HG03342 (cell line): ENCODE measurements around the gene PROK1.
"Not testable (repeated sequence)": the region's sequence is repeated elsewhere in the genome, so short reads cannot be mapped to it uniquely, and the experiment has no call there.

Experiments
- ATAC-seq: cut with Tn5 transposase; IDR thresholded peaks from one replicate; pipeline ENCODE4 v1.9.1; 2021; ENCODE audit warnings: mild to moderate bottlenecking, moderate library complexity; ENCODE audit not compliant: unreplicated experiment

The PROK1 gene

DNA sequence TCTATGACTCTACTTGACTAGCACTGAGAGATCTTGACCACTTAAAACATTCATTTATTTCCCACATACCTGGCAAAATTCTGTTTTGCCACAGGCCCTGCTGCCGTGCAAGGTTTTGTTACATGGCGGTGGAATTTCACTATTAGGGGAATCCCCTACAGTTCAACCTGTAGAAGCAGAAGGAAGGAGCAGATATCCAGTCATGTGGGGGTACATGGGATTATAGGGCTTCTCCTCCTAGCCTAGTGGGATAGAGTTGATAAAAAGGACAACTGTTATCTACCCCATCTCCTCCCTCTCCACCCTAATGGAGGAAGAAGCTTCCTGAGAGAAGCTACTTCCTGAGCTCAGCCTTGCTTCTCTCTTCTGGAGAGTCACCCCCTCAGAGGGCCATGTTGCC is 17.7 kb upstream of the PROK1 start:
- no peak for ATAC-seq

DNA sequence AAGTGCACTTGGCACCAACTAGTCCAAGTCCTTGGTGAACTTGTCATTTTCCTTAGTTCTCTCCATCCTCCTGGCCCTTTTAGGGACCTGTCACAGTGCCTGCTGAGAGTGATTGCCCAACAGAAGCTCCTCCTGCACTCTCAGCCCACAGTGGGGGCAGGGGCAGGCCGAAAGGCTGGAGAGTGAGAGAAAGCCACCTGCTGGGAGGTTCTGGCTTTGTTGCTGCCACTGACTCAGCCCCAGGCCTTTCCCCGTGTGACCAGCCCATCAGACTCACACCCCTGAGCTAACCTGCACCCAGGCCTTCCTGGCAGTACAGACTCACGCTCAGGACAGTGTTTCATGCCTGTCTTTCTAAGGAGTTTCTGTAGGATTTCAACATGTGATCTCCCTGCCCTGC is 17.1 kb upstream of the PROK1 start:
- ATAC-seq, result no peak

DNA sequence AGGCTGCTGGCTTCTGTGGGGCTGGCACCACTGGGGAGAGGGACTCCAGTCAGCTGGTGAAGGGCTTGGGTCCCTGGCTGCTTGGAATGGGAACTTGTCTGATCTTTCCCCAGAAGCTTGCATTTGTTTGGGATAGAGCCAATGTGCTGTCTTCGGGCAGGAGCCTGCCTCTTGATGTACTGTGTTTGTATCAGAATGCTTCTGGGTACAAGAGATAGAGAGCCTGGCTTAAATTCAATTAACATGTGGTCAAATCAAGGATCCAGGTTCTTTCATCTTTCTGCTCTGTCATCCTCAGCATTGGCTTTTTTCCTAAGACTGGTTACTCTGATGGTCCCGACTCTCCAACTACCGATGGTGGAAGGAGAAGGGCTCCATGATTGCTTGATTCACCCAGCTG is 16.0 kb upstream of the PROK1 start:
- no peak for ATAC-seq

DNA sequence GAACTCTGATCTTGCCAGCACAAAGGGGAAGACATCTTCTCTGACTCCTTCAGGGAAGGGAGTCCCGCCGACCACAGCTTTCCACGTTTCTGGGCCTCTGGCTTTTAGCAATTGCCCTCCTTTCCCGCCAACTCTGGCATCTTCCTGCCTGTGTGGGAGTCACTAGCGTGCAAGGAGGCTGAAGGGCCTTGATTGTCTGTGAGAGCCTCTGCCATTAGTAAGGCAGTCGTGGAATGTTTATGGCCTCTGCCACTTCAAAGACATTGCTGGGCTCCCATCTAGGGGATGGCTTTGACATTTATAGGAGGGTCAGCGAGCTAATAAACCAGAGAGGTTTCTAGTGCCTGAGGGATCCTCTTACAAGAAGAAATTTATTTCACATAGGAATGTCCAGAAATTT is 14.3 kb upstream of the PROK1 start:
- no peak for ATAC-seq

DNA sequence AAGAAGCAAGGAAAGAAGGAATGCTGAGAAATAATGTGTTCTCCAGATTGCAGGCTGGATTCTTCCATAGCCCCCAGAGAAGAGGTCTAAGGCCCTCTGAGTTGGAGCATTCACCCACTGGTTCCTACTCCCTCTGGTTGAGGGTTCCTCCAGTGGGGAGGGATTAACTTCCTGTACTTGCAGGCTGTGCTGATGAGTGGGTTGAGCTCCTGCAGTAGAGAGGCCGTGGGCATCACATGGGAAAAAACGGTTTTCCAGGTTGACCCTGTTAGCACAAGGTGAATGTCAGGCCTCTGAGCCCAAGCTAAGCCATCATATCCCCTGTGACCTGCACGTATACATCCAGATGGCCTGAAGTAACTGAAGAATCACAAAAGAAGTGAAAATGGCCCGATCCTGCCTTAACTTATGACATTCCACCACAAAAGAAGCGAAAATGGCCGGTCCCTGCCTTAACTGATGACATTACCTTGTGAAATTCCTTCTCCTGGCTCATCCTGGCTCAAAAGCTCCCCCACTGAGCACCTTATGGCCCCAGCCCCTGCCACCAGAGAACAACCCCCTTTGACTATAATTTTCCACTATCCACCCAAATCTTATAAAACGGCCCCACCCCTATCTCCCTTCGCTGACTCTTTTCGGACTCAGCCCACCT is 13.2 kb upstream of the PROK1 start:
- not testable (repeated sequence) for ATAC-seq

DNA sequence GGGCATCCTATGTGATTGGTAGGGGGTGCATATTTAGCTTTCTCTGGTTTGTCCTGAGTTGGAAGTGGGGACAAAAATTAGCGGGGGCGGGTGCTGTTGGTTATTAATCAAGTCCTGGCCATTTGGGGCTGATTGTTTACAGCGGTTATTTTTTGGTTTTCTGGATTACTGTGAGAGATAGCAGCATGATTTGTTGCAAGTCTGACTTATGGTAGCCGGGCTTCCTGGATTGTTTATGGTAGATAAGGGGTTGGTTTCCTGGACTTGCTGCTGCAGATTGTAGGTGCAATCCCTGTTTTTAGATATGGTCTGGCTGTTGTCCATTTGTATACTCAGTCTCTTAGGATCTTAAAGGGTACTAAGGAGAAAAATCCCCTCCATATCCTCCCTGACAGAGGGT is 12.1 kb upstream of the PROK1 start:
- no peak for ATAC-seq

DNA sequence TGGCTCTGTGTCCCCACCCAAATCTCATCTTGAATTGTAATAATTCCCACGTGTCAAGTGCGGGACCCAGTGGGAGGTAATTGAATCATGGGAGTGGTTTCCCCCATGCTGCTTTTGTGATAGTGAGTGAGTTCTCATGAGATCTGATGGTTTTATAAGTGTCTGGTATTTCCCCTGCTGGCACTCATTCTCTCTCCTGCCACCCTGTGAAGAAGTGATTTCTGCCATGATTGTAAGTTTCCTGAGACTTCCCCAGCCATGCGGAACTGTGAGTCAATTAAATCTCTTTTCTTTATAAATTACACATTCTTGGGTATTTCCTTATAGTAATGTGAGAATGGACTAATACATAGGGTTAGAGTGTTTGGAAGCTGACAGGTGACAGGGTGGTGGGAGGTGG is 11.1 kb upstream of the PROK1 start:
- not testable (repeated sequence) for ATAC-seq

DNA sequence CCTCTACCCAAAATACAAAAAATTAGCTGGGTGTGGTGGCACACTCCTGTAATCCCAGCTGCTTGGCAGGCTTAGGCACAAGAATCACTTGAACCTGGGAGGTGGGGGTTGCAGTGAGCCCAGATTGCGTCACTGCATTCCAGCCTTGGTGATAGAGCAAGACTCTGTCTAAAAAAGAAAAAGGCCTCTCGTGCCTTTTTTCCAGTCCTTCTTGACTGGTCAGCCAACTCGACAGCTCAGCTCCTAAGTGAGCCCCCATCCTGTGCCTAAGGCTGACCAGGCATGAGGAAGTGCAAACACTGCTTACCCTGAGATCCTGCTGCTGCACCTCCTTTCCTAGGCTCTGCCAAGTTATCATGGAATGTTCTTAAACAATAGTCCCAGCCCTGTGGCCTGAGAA is 10.1 kb upstream of the PROK1 start:
- ATAC-seq, result no peak

DNA sequence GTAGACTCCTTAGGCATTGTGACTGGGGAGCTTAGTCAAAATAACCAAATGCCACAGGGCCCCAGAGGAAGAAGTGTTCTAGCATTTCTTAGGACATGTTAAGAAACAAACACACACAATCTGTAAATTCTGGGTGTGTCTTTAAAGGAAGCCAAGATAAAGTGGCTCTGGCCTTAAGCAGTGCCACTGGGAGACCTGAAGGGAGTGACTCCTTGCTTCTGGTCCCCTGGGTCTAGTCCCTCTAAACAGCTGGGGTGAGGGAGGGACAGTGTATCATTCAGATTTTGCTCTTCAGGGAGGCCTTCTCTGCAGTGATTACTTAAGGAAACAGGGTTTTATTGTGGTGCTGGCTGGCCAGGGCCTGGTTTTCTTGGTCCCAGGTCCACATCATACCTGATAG is 9.1 kb upstream of the PROK1 start:
- no peak for ATAC-seq

DNA sequence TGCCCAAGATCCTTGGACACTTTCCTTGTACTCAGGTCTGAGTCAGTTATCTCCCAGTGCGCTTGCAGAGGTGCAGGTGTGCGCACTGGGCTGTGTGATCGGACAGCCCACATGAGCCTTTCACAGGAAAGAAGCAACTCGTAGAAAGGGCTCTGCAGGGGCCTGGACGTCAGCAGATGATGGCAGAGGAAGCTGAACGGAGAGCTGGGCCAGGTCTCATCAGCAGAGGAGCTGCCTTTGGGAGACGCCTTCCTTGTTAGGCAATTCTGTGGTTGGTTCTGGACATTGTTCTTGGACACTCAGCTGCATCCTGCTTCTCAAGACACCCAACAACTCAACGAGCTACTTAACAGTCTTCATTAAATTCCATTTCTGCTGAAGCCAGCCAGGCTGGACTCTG is 7.5 kb upstream of the PROK1 start:
- no peak for ATAC-seq

DNA sequence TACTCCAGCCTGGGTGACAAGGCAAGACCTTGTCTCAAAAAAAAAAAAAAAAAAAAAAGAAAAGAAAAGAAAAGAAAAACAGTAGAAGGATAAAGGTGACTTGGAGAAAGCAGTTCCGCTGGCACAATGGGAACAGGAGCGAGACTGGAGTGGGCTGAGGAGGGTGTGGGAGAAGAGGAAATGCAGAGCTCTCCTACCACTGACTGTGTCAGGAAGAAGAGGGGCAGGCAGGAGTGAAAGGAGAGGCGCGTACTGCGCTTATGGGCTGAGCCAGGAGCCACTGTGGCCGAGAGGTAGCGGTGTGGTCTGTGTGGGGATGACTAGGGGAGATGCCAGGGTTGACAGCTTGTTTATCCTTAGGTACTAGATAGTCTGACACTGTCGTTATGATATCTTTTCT is 6.4 kb upstream of the PROK1 start:
- ATAC-seq, result no peak

DNA sequence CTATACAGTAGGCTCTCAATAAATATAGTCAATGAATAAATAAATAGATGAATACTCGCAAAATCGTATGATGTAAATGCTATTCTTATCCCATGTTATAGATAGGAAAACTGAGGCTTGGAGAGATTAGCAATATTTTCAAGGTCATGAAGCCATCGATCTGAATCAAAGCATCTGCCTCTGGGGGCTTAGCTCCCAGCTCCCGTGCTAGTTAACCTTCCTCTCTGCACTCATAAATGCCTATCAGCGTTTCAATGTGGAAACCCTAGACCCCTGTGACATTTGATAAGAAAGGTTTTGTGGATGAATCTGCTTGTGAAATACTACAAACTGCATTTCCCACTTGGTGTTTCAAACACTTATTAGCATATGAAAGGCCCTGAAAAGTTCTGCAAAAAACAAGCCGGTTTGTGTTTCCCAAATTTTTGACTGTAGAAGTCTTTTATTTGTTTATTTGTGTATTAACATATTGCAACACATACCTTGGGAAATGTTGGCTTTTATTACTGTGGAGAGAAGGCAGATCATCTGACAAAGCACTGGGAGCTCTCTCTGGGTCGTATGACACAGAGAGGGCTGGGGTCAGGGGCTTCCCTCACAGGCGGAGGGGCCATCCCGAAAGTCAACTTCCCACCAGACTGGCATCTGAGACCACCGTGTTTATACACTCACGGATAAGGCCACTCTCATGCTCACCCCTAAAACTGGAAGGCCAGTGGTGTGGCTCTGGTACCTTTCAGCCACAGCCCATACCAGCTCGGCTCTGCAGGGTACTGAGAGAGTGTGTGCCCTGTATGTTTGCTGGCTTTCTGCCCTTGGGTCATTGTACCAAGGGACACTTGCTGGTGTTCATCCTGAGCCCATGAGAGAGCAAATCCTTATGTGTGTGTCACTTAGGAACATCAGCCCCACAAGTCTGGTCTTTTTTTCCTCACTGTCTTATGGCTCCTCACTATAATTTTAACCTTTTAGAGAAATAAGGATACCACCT is 993 bp upstream of the PROK1 start:
- no peak for ATAC-seq

DNA sequence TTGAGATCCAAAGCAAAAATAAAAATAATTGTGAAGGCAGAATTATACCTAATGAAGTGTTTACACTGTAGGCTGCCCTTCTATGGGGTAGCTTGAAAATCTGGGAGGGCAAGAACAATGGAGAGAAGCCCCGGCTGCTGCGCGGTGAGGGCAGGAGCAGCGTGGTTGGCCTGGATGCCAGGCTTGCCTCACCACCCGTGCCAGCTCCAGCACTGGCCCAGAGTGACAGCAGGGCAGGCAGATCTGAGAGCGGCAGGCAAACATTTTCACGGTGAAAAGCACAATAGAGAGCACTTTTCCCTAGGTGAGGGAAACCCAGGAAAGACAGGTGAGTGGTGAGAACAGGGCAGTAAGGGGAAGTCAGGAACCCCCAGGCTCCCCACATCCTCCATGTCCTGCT is 1.4 kb downstream of the PROK1 start:
- ATAC-seq, result no peak

DNA sequence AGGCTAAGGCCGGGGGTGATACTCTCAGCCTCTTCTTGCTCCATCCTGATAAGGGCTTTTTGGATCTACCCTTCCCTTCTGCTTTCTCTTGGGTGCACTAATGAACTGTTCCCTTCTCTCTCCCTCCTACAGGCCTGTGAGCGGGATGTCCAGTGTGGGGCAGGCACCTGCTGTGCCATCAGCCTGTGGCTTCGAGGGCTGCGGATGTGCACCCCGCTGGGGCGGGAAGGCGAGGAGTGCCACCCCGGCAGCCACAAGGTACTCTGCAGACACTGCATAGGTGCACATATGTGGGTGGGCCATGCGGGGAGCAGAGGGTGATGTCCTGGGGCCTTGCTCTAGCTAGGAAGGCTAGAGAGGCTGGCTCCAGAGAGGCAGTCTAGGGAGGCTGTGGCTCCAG is 2.9 kb downstream of the PROK1 start:
- ATAC-seq, result no peak

DNA sequence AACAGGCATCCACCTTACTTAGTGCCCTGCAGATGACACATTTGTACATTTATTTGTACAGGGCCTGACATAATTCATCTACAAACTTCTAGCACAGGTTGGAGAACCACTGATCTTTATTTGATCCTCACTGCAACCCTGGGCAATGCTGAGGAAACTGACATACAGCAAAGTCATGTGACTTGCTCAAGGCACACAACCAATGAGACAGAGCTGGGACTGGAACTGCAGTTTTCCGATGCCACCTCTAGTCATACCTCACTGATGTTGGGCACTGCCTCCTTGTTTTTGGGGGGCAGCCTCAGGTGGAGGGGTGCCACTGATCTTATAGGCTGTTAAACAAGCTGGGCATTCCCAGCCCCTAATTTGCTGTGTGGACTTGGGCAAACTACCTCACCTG is 3.4 kb downstream of the PROK1 start:
- ATAC-seq, result no peak

DNA sequence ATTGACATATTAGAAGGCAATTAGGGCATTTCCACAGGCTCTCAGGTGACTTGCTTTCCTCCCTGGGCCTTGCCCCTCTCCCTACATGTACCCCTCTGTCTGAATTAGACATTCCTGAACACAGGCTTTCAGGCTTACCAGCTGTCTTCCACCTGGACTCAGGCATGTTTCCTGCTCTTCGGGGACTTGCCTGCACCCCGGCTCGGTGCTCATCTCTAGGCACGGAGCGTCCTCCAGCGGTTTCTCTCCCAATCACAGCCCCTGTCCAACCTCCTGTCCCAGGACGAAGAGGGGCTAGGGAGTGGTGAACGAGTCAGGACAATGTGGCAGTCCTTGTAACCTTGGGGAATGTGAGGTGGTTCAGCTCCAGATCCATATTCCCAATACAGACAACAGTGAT is 4.2 kb downstream of the PROK1 start:
- no peak for ATAC-seq

DNA sequence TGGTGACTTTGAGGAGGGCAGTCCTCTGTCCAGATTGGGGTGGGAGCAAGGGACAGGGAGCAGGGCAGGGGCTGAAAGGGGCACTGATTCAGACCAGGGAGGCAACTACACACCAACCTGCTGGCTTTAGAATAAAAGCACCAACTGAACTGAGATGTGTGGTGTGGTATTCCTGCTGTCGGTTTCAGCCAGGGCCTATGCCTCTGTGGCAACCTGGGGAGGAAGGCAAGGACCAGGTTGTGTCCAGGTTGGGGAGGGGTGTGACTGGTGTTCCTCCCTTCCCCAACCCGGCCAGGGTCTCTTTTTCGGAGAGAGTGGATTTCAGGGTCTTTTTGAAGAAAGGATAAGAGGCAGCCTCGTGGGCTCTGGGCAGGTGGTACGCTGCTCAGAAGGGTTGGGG is 6.3 kb downstream of the PROK1 start:
- ATAC-seq, result no peak

DNA sequence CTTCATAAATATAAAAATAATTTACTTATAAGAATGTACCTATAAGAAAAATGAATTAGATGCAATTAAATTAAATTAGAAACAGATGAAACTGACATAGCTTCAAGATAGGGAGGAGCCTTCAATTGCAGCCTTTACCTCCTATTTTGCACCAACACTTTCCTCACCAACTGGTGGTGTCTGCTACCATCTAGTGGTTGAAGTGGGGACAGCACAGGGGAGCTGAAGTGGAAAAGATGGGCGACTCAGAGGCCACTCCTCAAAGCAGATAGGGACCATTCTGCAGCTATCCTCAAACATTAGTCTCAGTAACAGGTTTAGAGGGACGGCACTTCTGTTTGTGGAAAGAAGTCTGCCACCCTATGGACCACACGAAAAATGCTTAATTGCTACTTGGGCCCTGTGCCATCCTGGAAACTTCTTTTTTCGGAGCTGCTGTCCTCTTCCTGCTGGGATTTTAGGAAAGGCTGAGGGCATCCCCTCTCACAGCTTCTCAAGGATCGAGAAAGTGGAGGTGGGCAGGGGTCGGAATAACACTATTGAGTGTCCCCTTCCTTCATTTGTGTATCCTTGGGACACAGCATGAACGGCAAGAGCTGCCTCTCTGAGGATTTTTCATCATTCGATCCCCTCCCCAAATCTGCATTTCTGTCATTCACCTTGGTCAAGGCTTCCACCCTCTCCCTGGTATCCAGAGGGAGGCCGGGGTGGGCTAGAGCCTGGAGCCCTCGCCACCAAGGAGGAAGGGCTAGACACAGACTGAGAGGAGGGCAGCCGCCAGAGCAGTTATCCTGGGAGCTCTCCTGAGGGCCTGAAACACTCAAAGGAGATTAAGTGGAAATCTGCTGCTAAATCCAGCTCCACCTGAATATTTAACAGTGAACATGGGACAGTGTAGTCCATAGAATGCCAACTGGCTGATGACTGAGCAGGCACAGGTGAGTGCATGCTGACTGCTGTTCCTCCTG is 9.6 kb downstream of the PROK1 start:
- ATAC-seq, result no peak

DNA sequence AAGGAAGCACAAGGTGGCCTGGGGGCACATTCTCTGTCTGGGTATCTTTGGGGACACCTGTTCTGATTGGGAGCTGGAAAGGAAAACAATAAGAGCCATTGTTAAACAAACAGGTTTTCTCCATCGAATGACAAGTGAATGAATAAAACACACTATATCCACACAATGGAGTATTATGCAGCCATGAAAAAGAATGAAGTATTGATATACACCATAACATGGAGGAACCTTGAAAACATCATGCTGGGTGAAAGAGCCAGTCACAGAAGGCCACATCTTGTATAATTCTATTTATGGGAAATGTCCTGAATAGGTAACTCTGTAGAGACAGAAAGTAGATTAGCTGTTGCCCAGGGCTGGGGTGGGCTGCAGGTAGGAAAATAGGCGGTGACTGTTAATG is 11.1 kb downstream of the PROK1 start:
- ATAC-seq, result no peak

DNA sequence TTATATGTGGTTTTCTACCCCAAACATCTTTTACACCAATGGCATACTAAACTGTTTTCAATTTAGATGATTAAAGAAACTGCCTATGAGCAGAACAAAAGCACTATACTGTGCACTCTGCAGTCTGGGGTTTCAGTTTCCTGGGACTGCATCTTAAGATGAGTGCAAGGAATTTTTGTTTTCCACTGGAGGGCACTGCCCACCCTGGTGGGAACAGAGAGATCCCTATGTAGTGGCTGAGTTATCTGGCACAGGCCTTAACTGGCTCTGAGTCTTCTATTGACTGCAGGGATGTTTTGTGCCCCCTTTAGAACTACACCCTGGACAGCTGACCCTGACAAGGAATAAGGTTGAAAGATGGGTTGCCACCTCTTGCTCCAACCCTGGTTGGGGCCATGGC is 12.0 kb downstream of the PROK1 start:
- ATAC-seq, result no peak

DNA sequence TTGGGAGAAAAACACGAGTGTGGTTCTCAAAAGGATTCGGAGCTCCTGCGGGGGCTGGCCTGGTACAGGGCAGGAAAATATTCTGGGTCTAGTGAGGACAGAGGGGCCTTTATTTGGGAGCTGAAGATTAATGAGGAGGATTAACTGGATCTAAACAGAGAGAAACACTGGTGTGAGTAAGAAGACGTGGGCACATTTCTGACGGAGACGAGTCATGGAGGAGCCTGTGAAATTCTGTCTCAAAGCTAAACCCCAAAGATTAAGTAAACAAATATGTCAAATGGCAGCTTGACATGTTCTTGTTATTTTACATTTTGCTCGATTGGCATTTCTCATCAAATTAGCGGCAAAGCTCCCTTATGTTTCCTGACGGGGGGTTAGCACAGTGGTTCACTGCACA is 12.8 kb downstream of the PROK1 start:
- no peak for ATAC-seq
